Measurements from ENCODE around the gene POLD1. TPM values are rescaled to one million over a fixed set of nuclear protein-coding genes. Genes with fewer than 3 reads are reported as not detected.

The POLD1 gene
- total RNA-seq, 1 donor from 2014 or later, result 7.8 TPM

GRCh38 chr19:50453243-50453642, 69.1 kb downstream of the POLD1 start:
- no peak for ATAC-seq (ENCODE audit: poor library complexity)
- intact Hi-C loops (cut with DNase I), result no loop called here
- DNase-seq, result no peak

GRCh38 chr19:50455992-50456391, 71.8 kb downstream of the POLD1 start:
- DNase-seq (no peak), ATAC-seq (ENCODE audit: poor library complexity) (no peak)
- intact Hi-C loops (cut with DNase I), result no loop called here

- intact Hi-C loops (cut with DNase I), result no loop called here
- ATAC-seq (ENCODE audit: poor library complexity) (no peak), DNase-seq (no peak)
Observed at GRCh38 chr19:50457300-50457699, 73.2 kb downstream of the POLD1 start.

GRCh38 chr19:50458396-50459066, 74.4 kb downstream of the POLD1 start:
- no peak for DNase-seq
- intact Hi-C loops (cut with DNase I), result no loop called here

GRCh38 chr19:50459067-50459456, 74.9 kb downstream of the POLD1 start:
- DNase-seq, result no peak
- intact Hi-C loops (cut with DNase I), result no loop called here
- ATAC-seq (ENCODE audit: poor library complexity), result no peak

More at GRCh38 chr19:50458396-50459066, 74.4 kb downstream of the POLD1 start:
- ATAC-seq (ENCODE audit: poor library complexity), result no peak

GRCh38 chr19:50459638-50460037, 75.5 kb downstream of the POLD1 start:
- DNase-seq (no peak), ATAC-seq (ENCODE audit: poor library complexity) (no peak)
- intact Hi-C loops (cut with DNase I), result loop anchor here (5.0 kb wide), 1 partner anchor 92 kb away; the partner anchor contains the start of gene NAPSA

GRCh38 chr19:50460161-50460765, 76.1 kb downstream of the POLD1 start:
- intact Hi-C loops (cut with DNase I), result loop anchor here (5.0 kb wide), 1 partner anchor 93 kb away; the partner anchor contains the start of gene NAPSA
- no peak for ATAC-seq (ENCODE audit: poor library complexity)
- DNase-seq, result no peak

GRCh38 chr19:50461066-50461875, 77.1 kb downstream of the POLD1 start:
- peak; percentile 86 for ATAC-seq (ENCODE audit: poor library complexity)
- peak; percentile 60 for DNase-seq
- intact Hi-C loops (cut with DNase I), result loop anchor here (5.0 kb wide), 1 partner anchor 94 kb away; the partner anchor contains the start of gene NAPSA

- no peak for DNase-seq
- intact Hi-C loops (cut with DNase I), result loop anchor here (5.0 kb wide), 1 partner anchor 96 kb away; the partner anchor contains the start of gene NAPSA
- ATAC-seq (ENCODE audit: poor library complexity), result no peak
Observed at GRCh38 chr19:50462970-50463369, 78.8 kb downstream of the POLD1 start.

GRCh38 chr19:50464348-50464747, 80.2 kb downstream of the POLD1 start:
- no peak for ATAC-seq (ENCODE audit: poor library complexity)
- intact Hi-C loops (cut with DNase I), result loop anchor here (5.0 kb wide), 1 partner anchor 97 kb away; the partner anchor contains the start of gene NAPSA
- DNase-seq, result no peak

GRCh38 chr19:50465000-50465399, 80.9 kb downstream of the POLD1 start:
- DNase-seq (no peak), ATAC-seq (ENCODE audit: poor library complexity) (no peak)
- intact Hi-C loops (cut with DNase I), result loop anchor here (5.0 kb wide), 1 partner anchor 98 kb away; the partner anchor contains the start of gene NAPSA

- intact Hi-C loops (cut with DNase I), result no loop called here
- no peak for ATAC-seq (ENCODE audit: poor library complexity)
- DNase-seq, result no peak
Observed at GRCh38 chr19:50465986-50466705, 82.0 kb downstream of the POLD1 start.

- DNase-seq (no peak), ATAC-seq (ENCODE audit: poor library complexity) (no peak)
- intact Hi-C loops (cut with DNase I), result no loop called here
Observed at GRCh38 chr19:50466706-50467039, 82.5 kb downstream of the POLD1 start.

- intact Hi-C loops (cut with DNase I), result no loop called here
- DNase-seq (no peak), ATAC-seq (ENCODE audit: poor library complexity) (no peak)
Observed at GRCh38 chr19:50467566-50467965, 83.4 kb downstream of the POLD1 start.

Other genes with a start within 250 kb of the POLD1 start
- gene IZUMO2, start 221.1 kb upstream of the POLD1 start, total RNA-seq, result not detected
- gene MYH14, start 180.7 kb upstream of the POLD1 start, total RNA-seq, result 121 TPM
- 2.0 TPM for gene KCNC3, start 55.0 kb upstream of the POLD1 start, total RNA-seq
- gene NAPSA, start 18.7 kb upstream of the POLD1 start, total RNA-seq, result 0.40 TPM
- gene NR1H2, start 7.9 kb upstream of the POLD1 start, total RNA-seq, result 68.4 TPM
- not detected for gene SPIB, start 34.6 kb downstream of the POLD1 start, total RNA-seq
- gene MYBPC2, start 48.5 kb downstream of the POLD1 start, total RNA-seq, result not detected
- gene EMC10, start 92.2 kb downstream of the POLD1 start, total RNA-seq, result 68.7 TPM
- 2.0 TPM for gene GARIN5A, start 92.5 kb downstream of the POLD1 start, total RNA-seq
- gene JOSD2, start 126.8 kb downstream of the POLD1 start, total RNA-seq, result 39.8 TPM
- gene ASPDH, start 129.6 kb downstream of the POLD1 start, total RNA-seq, result not detected
- gene LRRC4B, start 184.1 kb downstream of the POLD1 start, total RNA-seq, result 1.0 TPM